ENCODE measurements around the gene ITIH4. TPM values are rescaled to one million over a fixed set of nuclear protein-coding genes. Genes with fewer than 3 reads are reported as not detected.

ITIH4 gene
- total RNA-seq, 3 donors from 2014 or later, result 1.9 to 6.0 (median 4.3) TPM

DNA sequence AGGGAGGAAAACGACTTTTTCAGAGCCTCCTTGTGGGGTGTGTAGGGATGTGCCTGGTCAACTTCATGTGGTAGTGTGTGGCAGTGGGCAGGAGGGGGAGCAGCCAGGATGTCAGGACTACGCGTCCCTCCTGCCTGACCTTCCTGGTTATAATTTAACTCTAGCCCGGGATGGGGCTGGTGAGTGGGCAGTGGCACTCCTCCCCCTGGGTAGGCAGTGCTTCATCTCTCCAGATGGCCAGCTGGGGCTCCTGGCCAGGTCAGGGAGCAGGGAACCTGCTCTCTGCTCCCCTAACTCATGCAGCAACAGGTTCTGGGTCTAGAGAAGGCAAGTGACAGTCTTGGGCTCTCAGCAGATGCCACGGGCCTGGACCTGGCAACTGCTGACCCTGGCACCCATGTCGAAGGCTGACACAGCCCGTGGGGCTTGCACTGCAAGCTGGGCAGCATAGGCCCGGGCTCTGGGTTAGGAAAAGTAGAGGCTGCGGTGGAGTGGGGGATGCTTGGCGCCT, 2.6 kb downstream of the ITIH4 start:
- Histone ChIP-seq H3K4me1 (ENCODE audit: low read depth) (peaks cover 4% of the 10 kb centered on the region), H3K9me3 (no peaks in the 10 kb centered on the region), H3K36me3 (ENCODE audit: low read depth) (no peaks in the 10 kb centered on the region), H3K4me3 (no peak overlapping the region)
- intact Hi-C loops (cut with DNase I, micrococcal nuclease), result no loop called here
- peak; percentile 22 for ATAC-seq
- no peak for DNase-seq
- TF ChIP-seq, protein P1, sequence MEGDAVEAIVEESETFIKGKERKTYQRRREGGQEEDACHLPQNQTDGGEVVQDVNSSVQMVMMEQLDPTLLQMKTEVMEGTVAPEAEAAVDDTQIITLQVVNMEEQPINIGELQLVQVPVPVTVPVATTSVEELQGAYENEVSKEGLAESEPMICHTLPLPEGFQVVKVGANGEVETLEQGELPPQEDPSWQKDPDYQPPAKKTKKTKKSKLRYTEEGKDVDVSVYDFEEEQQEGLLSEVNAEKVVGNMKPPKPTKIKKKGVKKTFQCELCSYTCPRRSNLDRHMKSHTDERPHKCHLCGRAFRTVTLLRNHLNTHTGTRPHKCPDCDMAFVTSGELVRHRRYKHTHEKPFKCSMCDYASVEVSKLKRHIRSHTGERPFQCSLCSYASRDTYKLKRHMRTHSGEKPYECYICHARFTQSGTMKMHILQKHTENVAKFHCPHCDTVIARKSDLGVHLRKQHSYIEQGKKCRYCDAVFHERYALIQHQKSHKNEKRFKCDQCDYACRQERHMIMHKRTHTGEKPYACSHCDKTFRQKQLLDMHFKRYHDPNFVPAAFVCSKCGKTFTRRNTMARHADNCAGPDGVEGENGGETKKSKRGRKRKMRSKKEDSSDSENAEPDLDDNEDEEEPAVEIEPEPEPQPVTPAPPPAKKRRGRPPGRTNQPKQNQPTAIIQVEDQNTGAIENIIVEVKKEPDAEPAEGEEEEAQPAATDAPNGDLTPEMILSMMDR (IDR thresholded peaks at IDR 0.05), result no peak

DNA sequence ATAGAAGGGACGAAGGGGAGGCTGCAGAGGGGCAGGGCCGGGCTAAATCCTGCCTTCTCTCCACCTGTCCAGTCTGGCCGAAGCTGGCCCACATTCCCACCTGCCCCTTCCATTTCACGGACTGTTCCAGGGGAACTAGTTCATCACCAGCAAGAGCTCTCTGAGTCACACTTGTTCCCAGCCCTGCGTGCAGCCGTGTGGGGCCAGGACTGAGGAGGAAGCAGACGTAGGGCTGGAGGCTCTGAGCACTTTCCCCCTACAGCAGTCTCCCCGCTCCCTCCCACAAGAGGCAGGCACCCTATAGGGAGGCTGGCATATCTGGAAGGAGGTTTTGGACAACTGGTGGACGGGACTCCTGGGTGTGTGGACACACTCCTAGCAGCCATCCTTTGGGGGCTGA, 3.0 kb downstream of the ITIH4 start:
- intact Hi-C loops (cut with DNase I, micrococcal nuclease), result no loop called here
- Histone ChIP-seq H3K9me3 (no peaks in the 10 kb centered on the region), H3K4me1 (ENCODE audit: low read depth) (peaks cover 4% of the 10 kb centered on the region), H3K4me3 (no peak overlapping the region), H3K36me3 (ENCODE audit: low read depth) (no peaks in the 10 kb centered on the region)
- no peak for ATAC-seq
- TF ChIP-seq, protein P1 (IDR thresholded peaks at IDR 0.05), result no peak
- no peak for DNase-seq

DNA sequence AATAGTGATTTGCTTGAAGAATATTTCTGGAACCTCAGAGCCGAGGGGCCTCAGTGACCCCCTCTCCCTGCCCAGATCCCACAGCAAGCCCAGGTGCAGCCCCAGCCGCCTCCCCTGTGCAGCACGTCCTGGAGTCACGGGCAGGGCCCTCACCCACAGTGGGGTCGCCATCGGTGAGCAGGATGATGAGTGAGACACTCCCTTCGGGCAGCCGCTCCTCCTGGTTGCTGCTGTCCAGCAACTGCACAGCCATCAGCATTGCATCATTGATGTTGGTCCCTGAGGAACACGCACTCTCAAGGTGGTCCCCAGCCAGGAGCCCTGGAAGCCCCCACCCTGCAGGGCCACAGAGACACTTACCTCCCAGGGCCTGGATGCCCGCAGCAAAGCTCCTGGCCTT, 6.4 kb downstream of the ITIH4 start:
- no peaks in the 10 kb centered on the region for H3K36me3 ChIP-seq (ENCODE audit: low read depth)
- H3K9me3 ChIP-seq, result no peaks in the 10 kb centered on the region
- no peak overlapping the region for H3K4me3 ChIP-seq
- ATAC-seq, result no peak
- TF ChIP-seq, protein P1 (IDR thresholded peaks at IDR 0.05), result no peak
- DNase-seq, result no peak
- H3K4me1 ChIP-seq (ENCODE audit: low read depth), result no peaks in the 10 kb centered on the region
- intact Hi-C loops (cut with DNase I, micrococcal nuclease), result no loop called here

DNA sequence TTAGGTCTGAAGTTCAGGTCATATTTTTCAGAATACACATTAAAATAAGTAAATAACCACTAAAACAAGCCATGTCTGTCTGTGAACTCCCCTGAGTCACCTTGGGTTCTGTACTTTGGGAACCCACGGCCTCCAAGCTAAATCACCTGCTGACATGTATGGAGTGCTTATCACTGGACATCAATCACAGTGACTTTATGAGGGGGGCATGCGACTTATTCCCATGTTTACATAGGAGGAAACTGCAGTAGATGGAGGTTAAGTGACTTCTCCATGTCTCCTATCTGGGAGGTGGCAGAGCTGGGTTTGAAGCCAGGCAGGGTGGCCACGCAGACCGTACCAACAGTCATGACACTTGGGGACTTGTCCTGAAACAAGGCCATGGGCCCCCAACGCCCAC, 8.1 kb downstream of the ITIH4 start:
- no peaks in the 10 kb centered on the region for H3K9me3 ChIP-seq
- intact Hi-C loops (cut with DNase I, micrococcal nuclease), result no loop called here
- no peak overlapping the region for H3K4me3 ChIP-seq
- H3K36me3 ChIP-seq (ENCODE audit: low read depth), result no peaks in the 10 kb centered on the region
- ATAC-seq, result no peak
- no peak for DNase-seq
- H3K4me1 ChIP-seq (ENCODE audit: low read depth), result no peaks in the 10 kb centered on the region
- TF ChIP-seq, protein P1 (IDR thresholded peaks at IDR 0.05), result no peak

DNA sequence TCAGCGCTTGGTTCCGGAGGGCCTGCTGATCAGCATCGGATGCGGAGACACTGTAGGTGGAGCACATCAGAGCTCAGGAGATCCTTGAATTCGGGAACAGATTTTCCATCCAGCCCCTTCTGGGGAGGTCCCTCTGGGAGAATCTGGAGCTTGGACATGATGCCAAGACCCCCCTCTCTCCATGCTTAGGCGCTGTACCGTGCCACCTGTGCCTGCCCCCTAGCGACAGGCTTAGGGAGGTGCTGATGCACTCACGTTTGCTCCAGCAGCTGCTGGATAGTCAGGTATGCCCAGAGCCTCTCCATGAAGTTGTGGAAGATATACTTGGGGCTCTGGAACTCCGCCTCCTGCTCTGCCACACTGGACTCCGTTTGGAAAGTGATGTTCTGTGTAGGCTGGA, 9.7 kb downstream of the ITIH4 start:
- TF ChIP-seq, protein P1 (IDR thresholded peaks at IDR 0.05), result no peak
- DNase-seq, result peak in 1 of 3 donors; percentile 24
- Histone ChIP-seq H3K4me3 (no peak overlapping the region), H3K36me3 (ENCODE audit: low read depth) (no peaks in the 10 kb centered on the region), H3K4me1 (ENCODE audit: low read depth) (no peaks in the 10 kb centered on the region), H3K9me3 (no peaks in the 10 kb centered on the region)
- intact Hi-C loops (cut with DNase I, micrococcal nuclease), result no loop called here
- peak; percentile 57 for ATAC-seq

DNA sequence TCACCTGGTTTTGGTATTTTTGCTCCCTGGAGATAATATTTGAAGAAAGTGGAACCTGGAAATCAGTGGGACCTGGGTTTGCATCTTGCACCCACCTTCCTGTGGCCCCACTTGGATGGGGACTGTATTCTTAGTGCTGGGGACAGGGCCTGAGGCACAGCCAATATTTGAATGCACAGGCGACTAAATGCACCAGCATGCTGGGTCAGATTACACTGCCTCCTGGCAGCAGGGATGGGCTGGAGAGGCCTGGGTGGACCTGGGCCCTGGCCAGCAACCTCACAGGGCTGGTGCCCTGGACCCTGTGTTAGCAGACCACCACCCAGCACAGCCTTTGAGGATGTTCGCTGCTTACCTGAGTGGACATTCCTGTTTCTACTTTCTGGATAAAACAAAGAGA, 10.5 kb downstream of the ITIH4 start:
- no peak for DNase-seq
- no peaks in the 10 kb centered on the region for H3K4me1 ChIP-seq (ENCODE audit: low read depth)
- no peak for ATAC-seq
- no peaks in the 10 kb centered on the region for H3K36me3 ChIP-seq (ENCODE audit: low read depth)
- H3K9me3 ChIP-seq, result no peaks in the 10 kb centered on the region
- H3K4me3 ChIP-seq, result no peak overlapping the region
- TF ChIP-seq, protein P1 (IDR thresholded peaks at IDR 0.05), result no peak
- intact Hi-C loops (cut with DNase I, micrococcal nuclease), result no loop called here

Data from mucosa of descending colon (tissue), 3 donors.